Neural progenitor cell (in vitro differentiated cells): ENCODE data around the gene PIK3CD. TPM values are rescaled to one million over a fixed set of nuclear protein-coding genes. Genes with fewer than 3 reads are reported as not detected.

ENCODE experiments used
- DNase-seq: peaks from one replicate; pipeline ENCODE4 v3.0.0-alpha.2; 2016; ENCODE audit warnings: low spot score
- H2AFZ ChIP-seq: fragments of 200-600 bp; sonication (generic); replicated peaks from 2 replicates; pipeline ENCODE4 v1.6.1; 2016; ENCODE audit warnings: antibody characterized with exemption
- H3F3A ChIP-seq: fragments of 200-600 bp; sonication (generic); 2 replicates; pipeline ENCODE4 v1.6.1; 2016; ENCODE audit warnings: antibody characterized with exemption, low read depth
- H3K27ac ChIP-seq: fragments of 200-600 bp; sonication (generic); 2 replicates; pipeline ENCODE4 v1.5.1; 2016; ENCODE audit warnings: mild to moderate bottlenecking
- H3K27me3 ChIP-seq: fragments of 200-600 bp; sonication (generic); 2 replicates; pipeline ENCODE4 v1.6.1; 2016; ENCODE audit warnings: mild to moderate bottlenecking, moderate library complexity
- H3K36me3 ChIP-seq: fragments of 200-600 bp; sonication (generic); 2 replicates; pipeline ENCODE4 v1.5.1; 2016
- H3K4me1 ChIP-seq: fragments of 200-600 bp; sonication (generic); 2 replicates; pipeline ENCODE4 v1.6.1; 2016; ENCODE audit warnings: mixed run types
- H3K4me2 ChIP-seq: fragments of 200-600 bp; sonication (generic); 2 replicates; pipeline ENCODE4 v1.6.1; 2016
- H3K4me3 ChIP-seq: fragments of 200-600 bp; sonication (generic); 2 replicates; pipeline ENCODE4 v1.5.1; 2016
- H3K79me2 ChIP-seq: fragments of 200-600 bp; sonication (generic); 2 replicates; pipeline ENCODE4 v1.6.1; 2016; ENCODE audit warnings: low read depth
- H3K9ac ChIP-seq: fragments of 200-600 bp; sonication (generic); 2 replicates; pipeline ENCODE4 v1.6.1; 2016
- H3K9me3 ChIP-seq: fragments of 200-600 bp; sonication (generic); 2 replicates; pipeline ENCODE4 v1.5.1; 2016; ENCODE audit warnings: low read depth
- H4K20me1 ChIP-seq: fragments of 200-600 bp; sonication (generic); 2 replicates; pipeline ENCODE4 v1.6.1; 2016; ENCODE audit warnings: low read depth
- H3K27ac Mint-ChIP-seq: 3 replicates; pipeline ENCODE4 v1.8.0; 2021; ENCODE audit warnings: mixed read lengths
- H3K27me3 Mint-ChIP-seq: 2 replicates; pipeline ENCODE4 v1.8.0; 2022; ENCODE audit warnings: low read depth, mild to moderate bottlenecking, inconsistent platforms, moderate library complexity, mixed read lengths; ENCODE audit not compliant: insufficient read depth
- H3K36me3 Mint-ChIP-seq: 3 replicates; pipeline ENCODE4 v1.8.0; 2021; ENCODE audit warnings: mixed read lengths
- H3K4me1 Mint-ChIP-seq: 3 replicates; pipeline ENCODE4 v1.8.0; 2021; ENCODE audit warnings: mixed read lengths
- H3K4me3 Mint-ChIP-seq: 3 replicates; pipeline ENCODE4 v1.8.0; 2021; ENCODE audit warnings: mild to moderate bottlenecking, moderate library complexity, mixed read lengths
- H3K9me3 Mint-ChIP-seq: 3 replicates; pipeline ENCODE4 v1.8.0; 2020; ENCODE audit warnings: mixed read lengths
- EZH2 ChIP-seq: fragments of 200-600 bp; sonication (generic); IDR thresholded peaks from 2 replicates; pipeline ENCODE4 v1.6.1; 2017; ENCODE audit warnings: antibody characterized with exemption, mild to moderate bottlenecking, moderate library complexity
- EZH2phosphoT487 ChIP-seq: fragments of 200-600 bp; sonication (generic); IDR thresholded peaks from 2 replicates; pipeline ENCODE4 v1.6.1; 2017; ENCODE audit warnings: antibody characterized with exemption
- total RNA-seq: library from RNA; depleted of rRNA; stranded (reverse); fragments of >200 nt; gene quantifications from 2 replicates; pipeline ENCODE4 v1.2.3, GENCODE V29; 2015; ENCODE audit warnings: low replicate concordance
- TF ChIP-seq, protein P1 (sequence below): fragments of 200-600 bp; sonication (generic); IDR thresholded peaks from 2 replicates; pipeline ENCODE4 v1.5.1; 2017; ENCODE audit warnings: antibody characterized with exemption, mild to moderate bottlenecking

The PIK3CD gene
- total RNA-seq, 1 donor from 2014 or later = 5.0 TPM

DNA sequence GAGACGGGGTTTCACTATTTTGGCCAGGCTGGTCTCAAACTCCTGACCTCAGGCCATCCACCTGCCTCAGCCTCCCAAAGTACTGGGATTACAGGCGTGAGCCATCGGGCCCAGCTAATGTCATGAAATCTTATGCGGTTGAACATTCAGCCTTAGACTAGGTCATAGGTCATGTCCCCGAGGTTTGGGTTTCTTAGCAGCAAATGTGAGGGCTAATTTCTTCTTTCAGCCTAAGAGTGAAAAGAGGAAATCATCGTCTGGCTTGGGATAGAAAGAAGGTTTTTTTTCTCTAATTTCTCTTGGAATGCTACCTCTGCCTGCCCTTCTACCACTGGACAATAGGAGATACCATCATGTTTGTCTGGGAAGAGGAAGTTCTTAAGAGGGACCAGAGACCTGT lies 18.0 kb upstream of the PIK3CD start:
- no peak overlapping the region for H3K4me3 ChIP-seq
- no peak for DNase-seq
- Mint-ChIP-seq H3K27me3 (no peaks in the 10 kb centered on the region), H3K27ac (no peak overlapping the region), H3K9me3 (no peaks in the 10 kb centered on the region), H3K36me3 (no peaks in the 10 kb centered on the region), H3K4me3 (no peak overlapping the region), H3K4me1 (peaks cover 1% of the 10 kb centered on the region)
- H3K4me1 ChIP-seq = no peaks in the 10 kb centered on the region
- no peak overlapping the region for H3K9ac ChIP-seq
- no peaks in the 10 kb centered on the region for H3K36me3 ChIP-seq
- no peaks in the 10 kb centered on the region for H4K20me1 ChIP-seq
- H3K9me3 ChIP-seq = no peaks in the 10 kb centered on the region
- no peak overlapping the region for H3K4me2 ChIP-seq
- no peaks in the 10 kb centered on the region for H3K79me2 ChIP-seq
- TF ChIP-seq, protein P1, sequence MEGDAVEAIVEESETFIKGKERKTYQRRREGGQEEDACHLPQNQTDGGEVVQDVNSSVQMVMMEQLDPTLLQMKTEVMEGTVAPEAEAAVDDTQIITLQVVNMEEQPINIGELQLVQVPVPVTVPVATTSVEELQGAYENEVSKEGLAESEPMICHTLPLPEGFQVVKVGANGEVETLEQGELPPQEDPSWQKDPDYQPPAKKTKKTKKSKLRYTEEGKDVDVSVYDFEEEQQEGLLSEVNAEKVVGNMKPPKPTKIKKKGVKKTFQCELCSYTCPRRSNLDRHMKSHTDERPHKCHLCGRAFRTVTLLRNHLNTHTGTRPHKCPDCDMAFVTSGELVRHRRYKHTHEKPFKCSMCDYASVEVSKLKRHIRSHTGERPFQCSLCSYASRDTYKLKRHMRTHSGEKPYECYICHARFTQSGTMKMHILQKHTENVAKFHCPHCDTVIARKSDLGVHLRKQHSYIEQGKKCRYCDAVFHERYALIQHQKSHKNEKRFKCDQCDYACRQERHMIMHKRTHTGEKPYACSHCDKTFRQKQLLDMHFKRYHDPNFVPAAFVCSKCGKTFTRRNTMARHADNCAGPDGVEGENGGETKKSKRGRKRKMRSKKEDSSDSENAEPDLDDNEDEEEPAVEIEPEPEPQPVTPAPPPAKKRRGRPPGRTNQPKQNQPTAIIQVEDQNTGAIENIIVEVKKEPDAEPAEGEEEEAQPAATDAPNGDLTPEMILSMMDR = no peak
- TF ChIP-seq EZH2 = no peak
- TF ChIP-seq EZH2phosphoT487 = no peak
- H3K27ac ChIP-seq = no peak overlapping the region
- H3K27me3 ChIP-seq = no peaks in the 10 kb centered on the region
- no peaks in the 10 kb centered on the region for H3F3A ChIP-seq
- H2AFZ ChIP-seq = no peak overlapping the region

DNA sequence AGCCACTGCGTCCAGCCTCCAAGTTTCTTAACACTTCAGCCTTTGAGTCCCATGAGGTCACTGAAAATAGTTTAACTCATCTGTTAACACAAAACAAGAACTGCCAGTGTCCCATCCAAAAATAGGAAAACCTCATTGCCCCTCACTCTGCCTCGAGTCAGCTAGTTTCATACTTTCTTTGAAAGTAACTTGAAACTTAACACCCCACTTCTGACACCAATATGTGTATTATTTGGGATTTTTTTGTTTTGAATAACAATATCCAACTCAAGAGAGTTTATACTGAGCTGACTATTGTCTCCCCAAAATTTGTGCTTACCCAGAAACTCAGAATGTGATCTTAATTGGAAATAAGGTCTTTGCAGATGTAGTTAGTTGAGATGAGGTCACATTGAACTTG lies 16.9 kb upstream of the PIK3CD start:
- H3K4me3 Mint-ChIP-seq = no peak overlapping the region
- Histone ChIP-seq H3K27me3 (no peaks in the 10 kb centered on the region), H4K20me1 (no peaks in the 10 kb centered on the region), H3K9me3 (no peaks in the 10 kb centered on the region), H2AFZ (no peak overlapping the region), H3K4me3 (no peak overlapping the region), H3K4me1 (no peaks in the 10 kb centered on the region), H3K79me2 (no peaks in the 10 kb centered on the region), H3F3A (no peaks in the 10 kb centered on the region), H3K4me2 (no peak overlapping the region), H3K9ac (no peak overlapping the region), H3K27ac (no peak overlapping the region), H3K36me3 (no peaks in the 10 kb centered on the region)
- H3K27ac Mint-ChIP-seq = no peak overlapping the region
- TF ChIP-seq, protein P1 = no peak
- TF ChIP-seq EZH2 (no peak), EZH2phosphoT487 (no peak)
- H3K4me1 Mint-ChIP-seq = no peaks in the 10 kb centered on the region
- DNase-seq = no peak
- H3K36me3 Mint-ChIP-seq = no peaks in the 10 kb centered on the region
- H3K27me3 Mint-ChIP-seq = peaks cover 2% of the 10 kb centered on the region
- H3K9me3 Mint-ChIP-seq = no peaks in the 10 kb centered on the region

DNA sequence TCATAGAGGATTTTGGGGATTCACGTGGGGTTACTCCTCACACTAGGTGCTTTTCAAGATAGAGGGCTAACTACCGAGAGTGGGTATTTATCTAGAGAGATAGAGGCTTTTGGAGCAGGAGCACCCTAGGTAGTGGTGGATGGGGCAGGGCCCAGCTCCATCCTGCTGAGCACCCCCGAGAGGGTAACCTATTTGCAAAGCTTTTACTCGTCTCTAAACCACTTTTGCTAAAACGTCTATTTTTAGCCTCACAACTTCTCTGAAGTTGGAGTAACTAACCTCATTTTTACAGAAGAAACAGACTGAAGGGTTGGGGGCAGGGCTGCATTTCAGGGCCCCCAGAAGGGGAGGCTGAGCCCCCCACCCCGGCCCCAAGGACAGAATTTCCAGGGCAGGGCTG lies 12.3 kb upstream of the PIK3CD start:
- no peaks in the 10 kb centered on the region for H3K36me3 Mint-ChIP-seq
- H3K9me3 Mint-ChIP-seq = no peaks in the 10 kb centered on the region
- no peak overlapping the region for H3K4me3 Mint-ChIP-seq
- Histone ChIP-seq H3K9me3 (no peaks in the 10 kb centered on the region), H3K4me2 (no peak overlapping the region), H2AFZ (no peak overlapping the region), H3K27me3 (no peaks in the 10 kb centered on the region), H3K36me3 (no peaks in the 10 kb centered on the region), H3K4me3 (no peak overlapping the region), H3K27ac (no peak overlapping the region), H3K4me1 (no peaks in the 10 kb centered on the region), H4K20me1 (no peaks in the 10 kb centered on the region), H3F3A (no peaks in the 10 kb centered on the region), H3K79me2 (no peaks in the 10 kb centered on the region), H3K9ac (no peak overlapping the region)
- no peak overlapping the region for H3K27ac Mint-ChIP-seq
- peaks cover 4% of the 10 kb centered on the region for H3K27me3 Mint-ChIP-seq
- TF ChIP-seq EZH2 = no peak
- no peak for TF ChIP-seq EZH2phosphoT487
- TF ChIP-seq, protein P1 = no peak
- no peaks in the 10 kb centered on the region for H3K4me1 Mint-ChIP-seq
- DNase-seq = no peak
